Neural progenitor cell (in vitro differentiated cells): ENCODE results near the gene CEP57L1. TPM values are rescaled to one million over a fixed set of nuclear protein-coding genes. Genes with fewer than 3 reads are reported as not detected.

ENCODE experiments used
- DNase-seq: peaks from one replicate; pipeline ENCODE4 v3.0.0-alpha.2; 2016; ENCODE audit warnings: low spot score
- H2AFZ ChIP-seq: fragments of 200-600 bp; sonication (generic); replicated peaks from 2 replicates; pipeline ENCODE4 v1.6.1; 2016; ENCODE audit warnings: antibody characterized with exemption
- H3F3A ChIP-seq: fragments of 200-600 bp; sonication (generic); 2 replicates; pipeline ENCODE4 v1.6.1; 2016; ENCODE audit warnings: antibody characterized with exemption, low read depth
- H3K27ac ChIP-seq: fragments of 200-600 bp; sonication (generic); 2 replicates; pipeline ENCODE4 v1.5.1; 2016; ENCODE audit warnings: mild to moderate bottlenecking
- H3K27me3 ChIP-seq: fragments of 200-600 bp; sonication (generic); 2 replicates; pipeline ENCODE4 v1.6.1; 2016; ENCODE audit warnings: mild to moderate bottlenecking, moderate library complexity
- H3K36me3 ChIP-seq: fragments of 200-600 bp; sonication (generic); 2 replicates; pipeline ENCODE4 v1.5.1; 2016
- H3K4me1 ChIP-seq: fragments of 200-600 bp; sonication (generic); 2 replicates; pipeline ENCODE4 v1.6.1; 2016; ENCODE audit warnings: mixed run types
- H3K4me2 ChIP-seq: fragments of 200-600 bp; sonication (generic); 2 replicates; pipeline ENCODE4 v1.6.1; 2016
- H3K4me3 ChIP-seq: fragments of 200-600 bp; sonication (generic); 2 replicates; pipeline ENCODE4 v1.5.1; 2016
- H3K79me2 ChIP-seq: fragments of 200-600 bp; sonication (generic); 2 replicates; pipeline ENCODE4 v1.6.1; 2016; ENCODE audit warnings: low read depth
- H3K9ac ChIP-seq: fragments of 200-600 bp; sonication (generic); 2 replicates; pipeline ENCODE4 v1.6.1; 2016
- H3K9me3 ChIP-seq: fragments of 200-600 bp; sonication (generic); 2 replicates; pipeline ENCODE4 v1.5.1; 2016; ENCODE audit warnings: low read depth
- H4K20me1 ChIP-seq: fragments of 200-600 bp; sonication (generic); 2 replicates; pipeline ENCODE4 v1.6.1; 2016; ENCODE audit warnings: low read depth
- H3K27ac Mint-ChIP-seq: 3 replicates; pipeline ENCODE4 v1.8.0; 2021; ENCODE audit warnings: mixed read lengths
- H3K27me3 Mint-ChIP-seq: 2 replicates; pipeline ENCODE4 v1.8.0; 2022; ENCODE audit warnings: low read depth, mild to moderate bottlenecking, inconsistent platforms, moderate library complexity, mixed read lengths; ENCODE audit not compliant: insufficient read depth
- H3K36me3 Mint-ChIP-seq: 3 replicates; pipeline ENCODE4 v1.8.0; 2021; ENCODE audit warnings: mixed read lengths
- H3K4me1 Mint-ChIP-seq: 3 replicates; pipeline ENCODE4 v1.8.0; 2021; ENCODE audit warnings: mixed read lengths
- H3K4me3 Mint-ChIP-seq: 3 replicates; pipeline ENCODE4 v1.8.0; 2021; ENCODE audit warnings: mild to moderate bottlenecking, moderate library complexity, mixed read lengths
- H3K9me3 Mint-ChIP-seq: 3 replicates; pipeline ENCODE4 v1.8.0; 2020; ENCODE audit warnings: mixed read lengths
- CTCF ChIP-seq: fragments of 200-600 bp; sonication (generic); IDR thresholded peaks from 2 replicates; pipeline ENCODE4 v1.5.1; 2017; ENCODE audit warnings: antibody characterized with exemption, mild to moderate bottlenecking
- EZH2 ChIP-seq: fragments of 200-600 bp; sonication (generic); IDR thresholded peaks from 2 replicates; pipeline ENCODE4 v1.6.1; 2017; ENCODE audit warnings: antibody characterized with exemption, mild to moderate bottlenecking, moderate library complexity
- EZH2phosphoT487 ChIP-seq: fragments of 200-600 bp; sonication (generic); IDR thresholded peaks from 2 replicates; pipeline ENCODE4 v1.6.1; 2017; ENCODE audit warnings: antibody characterized with exemption
- total RNA-seq: library from RNA; depleted of rRNA; stranded (reverse); fragments of >200 nt; gene quantifications from 2 replicates; pipeline ENCODE4 v1.2.3, GENCODE V29; 2015; ENCODE audit warnings: low replicate concordance

The CEP57L1 gene
- total RNA-seq, 1 donor from 2014 or later = 68.0 TPM

- peaks cover 27% of the 10 kb centered on the region for H3K4me1 ChIP-seq
- no peak for DNase-seq
- peak overlapping the region; percentile 78 for H3K4me2 ChIP-seq
- Mint-ChIP-seq H3K9me3 (no peaks in the 10 kb centered on the region), H3K27me3 (peaks cover 3% of the 10 kb centered on the region), H3K27ac (no peak overlapping the region), H3K4me3 (peak overlapping the region; percentile 94), H3K4me1 (peaks cover 37% of the 10 kb centered on the region), H3K36me3 (peaks cover 8% of the 10 kb centered on the region)
- no peak overlapping the region for H2AFZ ChIP-seq
- H3K4me3 ChIP-seq = peak overlapping the region; percentile 84
- TF ChIP-seq CTCF (no peak), EZH2 (no peak), EZH2phosphoT487 (no peak)
- H3K27me3 ChIP-seq = no peaks in the 10 kb centered on the region
- H3K36me3 ChIP-seq = no peaks in the 10 kb centered on the region
- peak overlapping the region; percentile 44 for H3K9ac ChIP-seq
- H3K9me3 ChIP-seq = no peaks in the 10 kb centered on the region
- H3F3A ChIP-seq = peaks cover 29% of the 10 kb centered on the region
- peaks cover 48% of the 10 kb centered on the region for H3K79me2 ChIP-seq
- no peak overlapping the region for H3K27ac ChIP-seq
- H4K20me1 ChIP-seq = peaks cover 14% of the 10 kb centered on the region
These were observed 901 bp downstream of the CEP57L1 start for GRCh38 chr6:109096208-109096607.

GRCh38 chr6:109097661-109098060 is 2.4 kb downstream of the CEP57L1 start:
- H3K79me2 ChIP-seq = peaks cover 35% of the 10 kb centered on the region
- peaks cover 14% of the 10 kb centered on the region for H4K20me1 ChIP-seq
- H3K4me3 ChIP-seq = no peak overlapping the region
- Mint-ChIP-seq H3K4me1 (peaks cover 24% of the 10 kb centered on the region), H3K36me3 (peaks cover 8% of the 10 kb centered on the region), H3K4me3 (no peak overlapping the region), H3K27me3 (peaks cover 3% of the 10 kb centered on the region), H3K27ac (no peak overlapping the region), H3K9me3 (no peaks in the 10 kb centered on the region)
- no peak overlapping the region for H2AFZ ChIP-seq
- H3F3A ChIP-seq = peaks cover 29% of the 10 kb centered on the region
- TF ChIP-seq CTCF (no peak), EZH2 (no peak), EZH2phosphoT487 (no peak)
- no peaks in the 10 kb centered on the region for H3K9me3 ChIP-seq
- H3K36me3 ChIP-seq = no peaks in the 10 kb centered on the region
- H3K9ac ChIP-seq = no peak overlapping the region
- no peak overlapping the region for H3K27ac ChIP-seq
- H3K4me1 ChIP-seq = peaks cover 17% of the 10 kb centered on the region
- H3K4me2 ChIP-seq = no peak overlapping the region
- no peak for DNase-seq
- no peaks in the 10 kb centered on the region for H3K27me3 ChIP-seq

DNA sequence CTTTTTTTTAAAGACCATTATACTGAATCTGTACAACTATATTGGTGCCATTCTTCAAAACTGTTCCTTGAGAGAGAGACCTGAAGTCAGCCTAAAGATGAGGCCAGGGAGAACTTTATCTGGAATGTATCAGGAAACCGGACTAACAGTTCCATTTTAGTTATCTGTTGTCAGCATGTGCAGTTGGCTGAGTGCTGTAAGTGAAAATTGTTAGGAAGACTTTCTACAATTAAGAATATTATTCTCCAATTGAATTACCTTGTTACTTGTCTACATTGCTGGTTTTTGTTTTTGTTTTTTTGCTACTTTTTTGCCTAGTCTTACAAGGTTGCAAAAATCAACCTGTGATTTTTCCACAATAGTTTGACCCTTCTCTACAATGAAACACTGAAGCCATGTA is 7.5 kb downstream of the CEP57L1 start:
- no peak overlapping the region for H3K4me3 Mint-ChIP-seq

DNA sequence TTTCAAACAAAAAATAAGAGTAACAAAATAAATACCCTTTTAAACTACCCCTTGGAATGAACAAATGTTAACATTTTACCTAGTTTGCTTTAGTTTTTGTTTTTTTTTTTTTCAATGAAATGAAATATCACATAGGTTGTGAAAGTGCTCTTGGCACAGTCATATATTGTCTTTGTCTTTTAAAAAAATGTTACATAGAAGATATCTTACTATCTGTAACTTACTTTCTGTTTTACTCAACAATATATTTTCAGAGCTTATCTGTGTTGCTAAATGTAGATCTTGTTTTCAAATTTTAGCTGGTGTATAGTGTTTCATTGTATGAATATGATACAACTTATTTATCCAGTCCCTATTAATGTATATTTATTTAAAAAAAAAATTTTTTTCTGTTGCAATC is 8.6 kb downstream of the CEP57L1 start:
- Histone ChIP-seq H3K79me2 (peaks cover 10% of the 10 kb centered on the region), H3F3A (no peaks in the 10 kb centered on the region), H3K4me1 (no peaks in the 10 kb centered on the region), H3K27ac (no peak overlapping the region), H2AFZ (no peak overlapping the region), H4K20me1 (no peaks in the 10 kb centered on the region), H3K4me2 (no peak overlapping the region), H3K4me3 (no peak overlapping the region), H3K27me3 (no peaks in the 10 kb centered on the region), H3K36me3 (no peaks in the 10 kb centered on the region), H3K9me3 (no peaks in the 10 kb centered on the region), H3K9ac (no peak overlapping the region)
- Mint-ChIP-seq H3K27me3 (no peaks in the 10 kb centered on the region), H3K27ac (no peak overlapping the region), H3K4me3 (no peak overlapping the region), H3K36me3 (peaks cover 10% of the 10 kb centered on the region), H3K4me1 (no peaks in the 10 kb centered on the region), H3K9me3 (no peaks in the 10 kb centered on the region)
- DNase-seq = no peak
- no peak for TF ChIP-seq EZH2phosphoT487
- TF ChIP-seq CTCF = no peak
- TF ChIP-seq EZH2 = no peak

More for the DNA sequence above, 7.5 kb downstream of the CEP57L1 start:
- H3K27ac ChIP-seq = no peak overlapping the region
- peaks cover 13% of the 10 kb centered on the region for H3K79me2 ChIP-seq
- no peak overlapping the region for H3K27ac Mint-ChIP-seq
- H3F3A ChIP-seq = no peaks in the 10 kb centered on the region
- H4K20me1 ChIP-seq = no peaks in the 10 kb centered on the region
- no peak overlapping the region for H3K4me2 ChIP-seq
- H3K9me3 ChIP-seq = no peaks in the 10 kb centered on the region
- no peaks in the 10 kb centered on the region for H3K4me1 Mint-ChIP-seq
- no peak for DNase-seq
- H3K27me3 Mint-ChIP-seq = no peaks in the 10 kb centered on the region
- no peak overlapping the region for H2AFZ ChIP-seq
- H3K4me1 ChIP-seq = no peaks in the 10 kb centered on the region
- H3K9ac ChIP-seq = no peak overlapping the region
- no peak overlapping the region for H3K4me3 ChIP-seq
- no peaks in the 10 kb centered on the region for H3K9me3 Mint-ChIP-seq
- H3K36me3 ChIP-seq = no peaks in the 10 kb centered on the region
- no peak for TF ChIP-seq EZH2phosphoT487
- TF ChIP-seq EZH2 = no peak
- peaks cover 11% of the 10 kb centered on the region for H3K36me3 Mint-ChIP-seq
- no peaks in the 10 kb centered on the region for H3K27me3 ChIP-seq
